ENCODE measurements around the gene SYNGR2. TPM values are rescaled to one million over a fixed set of nuclear protein-coding genes. Genes with fewer than 3 reads are reported as not detected.
A peak's percentile ranks its signal among the peaks of the same experiment; 100 is the strongest.

The SYNGR2 gene
- total and polyA plus RNA-seq, 2 of the 8 experiments (the other 6 are each of a cell fraction or from before 2014, with no cell fraction given), result 50.0 to 139 TPM

DNA sequence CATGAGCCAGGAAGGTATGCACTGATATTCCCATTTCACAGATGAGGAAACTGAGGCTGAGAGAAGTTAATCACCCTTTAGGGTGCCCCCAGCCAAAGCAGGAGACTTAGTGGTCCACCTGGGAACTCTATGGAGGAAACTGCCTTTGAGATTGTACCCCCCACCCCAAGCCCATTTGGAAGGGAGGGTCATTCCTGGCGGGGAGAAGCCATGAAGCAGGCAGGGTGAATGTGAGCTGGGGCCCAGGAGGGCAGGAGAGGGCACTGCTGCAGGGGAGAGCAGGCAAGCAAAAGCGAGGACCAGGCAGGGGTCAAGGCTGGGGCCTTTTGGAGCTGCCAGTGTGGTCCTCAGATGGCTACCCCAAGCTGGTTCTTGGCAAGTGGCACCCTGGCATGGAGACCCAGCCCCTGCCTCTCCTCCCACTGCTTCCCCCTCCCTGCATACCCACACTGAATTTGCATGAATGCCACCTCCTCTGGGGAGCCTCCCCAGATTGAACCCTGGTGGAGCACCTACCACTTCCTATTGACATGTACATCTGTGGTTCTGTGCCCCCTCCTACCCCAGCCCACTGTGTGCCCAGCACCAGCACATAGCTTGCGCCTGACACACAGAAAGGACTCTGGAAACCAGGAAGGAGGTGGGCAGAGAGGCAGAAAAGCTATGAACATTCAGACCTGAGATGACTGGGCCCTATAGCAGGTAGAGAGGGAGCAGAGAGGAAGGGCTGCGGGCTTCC, 38.9 kb upstream of the SYNGR2 start:
- Histone ChIP-seq H3K9me3 (ENCODE audit: insufficient read depth in 2 of 2, low read depth in 1 of 2, low read length in 1 of 2) (no peaks in the 10 kb centered on the region), H4K91ac (replicated peaks; ENCODE audit: insufficient read length, low read length) (peak overlapping the region; percentile 17), H3K18ac (ENCODE audit: extremely low read depth, low read length) (0 out of 2 replicates have a peak overlapping the region, but pooled peaks have one; percentile 20), H3K4me2 (ENCODE audit: insufficient read depth in 1 of 2, low read depth in 2 of 2, low read length in 2 of 2) (peak overlapping the region; percentile 56 to 90; a peak in 2 of 4 replicates), H3K56ac (replicated peaks; ENCODE audit: insufficient read length, low read depth, low read length) (no peak overlapping the region), H3K4me1 (replicated peaks in 1 of 4; ENCODE audit: control insufficient read depth in 3 of 4, insufficient read depth in 4 of 4, low read length in 3 of 4) (peaks cover 0 to 31% (median 19%) of the 10 kb centered on the region in 4 experiments; a peak in 6 of 7 replicates), H3K9ac (replicated peaks in 1 of 4; ENCODE audit: extremely low read depth in 1 of 4, low read depth in 3 of 4, low read length in 3 of 4) (no peak overlapping the region; a peak in 1 of 7 replicates), H3K79me1 (ENCODE audit: low read depth, low read length) (no peaks in the 10 kb centered on the region), H2BK20ac (ENCODE audit: low read length) (peak overlapping the region; percentile 80; the same call in 1 of the 2 replicates), H2BK15ac (ENCODE audit: low read length) (peak overlapping the region; percentile 88; the same call in 1 of the 2 replicates), H4K8ac (ENCODE audit: extremely low read depth, insufficient read depth, low read length) (no peak overlapping the region), H4K5ac (ENCODE audit: insufficient read length, low read depth, low read length) (no peak overlapping the region), H2BK120ac (replicated peaks; ENCODE audit: low read depth, low read length) (peak overlapping the region; percentile 39), H3K23me2 (ENCODE audit: low read depth, low read length) (peaks cover 7% of the 10 kb centered on the region), H2AK5ac (ENCODE audit: low read depth, low read length) (no peak overlapping the region; the same call in 1 of the 2 replicates), H2AFZ (ENCODE audit: low read length) (no peak overlapping the region), H3K36me3 (ENCODE audit: control insufficient read depth in 2 of 4, insufficient read depth in 4 of 4, low read length in 3 of 4) (peaks cover 0 to 8% (median 2%) of the 10 kb centered on the region in 4 experiments; a peak in 2 of 8 replicates), H3K4ac (replicated peaks; ENCODE audit: insufficient read length, low read depth, low read length) (no peak overlapping the region), H3K23ac (ENCODE audit: insufficient read length) (no peak overlapping the region), H4K20me1 (replicated peaks in 1 of 2; ENCODE audit: control insufficient read depth in 1 of 2, insufficient read depth in 2 of 2, low read length in 2 of 2) (peaks cover 2 to 6% of the 10 kb centered on the region in 2 experiments), H3K79me2 (ENCODE audit: control insufficient read depth in 1 of 2, insufficient read depth in 2 of 2, low read length in 2 of 2) (no peaks in the 10 kb centered on the region), H3K14ac (ENCODE audit: insufficient read length) (no peak overlapping the region), H2BK5ac (ENCODE audit: low read depth, low read length) (peak overlapping the region; percentile 54; the same call in 1 of the 2 replicates), H3K27me3 (replicated peaks in 1 of 4; ENCODE audit: control insufficient read depth in 3 of 4, extremely low read depth in 1 of 4, insufficient read depth in 3 of 4, low read length in 3 of 4) (peaks cover 0 to 26% (median 17%) of the 10 kb centered on the region in 4 experiments; a peak in 5 of 7 replicates), H3K27ac (ENCODE audit: low read depth, low read length) (no peak overlapping the region), H3K4me3 (ENCODE audit: extremely low read depth in 1 of 4, insufficient read depth in 2 of 4, low read depth in 3 of 4, low read length in 4 of 4) (peak overlapping the region in 1 of 4 experiments; percentile 94; a peak in 2 of 8 replicates), H2BK12ac (ENCODE audit: low read depth, low read length) (peak overlapping the region; percentile 82; the same call in 1 of the 2 replicates)
- ChIA-PET CTCF (ENCODE audit: partially characterized antibody) (interaction anchor here (0.6 to 2.6 kb wide), 7 partner anchors 9 to 127 kb away, joined by 3 to 9 read pairs (median 5); no protein-coding TSS in a partner anchor), POLR2A (ENCODE audit: partially characterized antibody) (interaction anchor here (1.0 to 2.6 kb wide), 8 partner anchors 9 to 171 kb away, joined by 3 to 16 read pairs (median 4); partner anchors contain the start of genes AFMID, TK1 and TNRC6C)
- FAIRE-seq, result no peak
- DNase-seq (ENCODE audit: low read depth in 1 of 2, low spot score in 2 of 2), result no peak
- 89% methylated on average over 4 of the region's 4 CpGs; no CpG with 5 or more reads in 1 of the 2 experiments for WGBS, 2 experiments (ENCODE audit: extremely low coverage in 1 of 2, insufficient coverage in 1 of 2, insufficient read length in 1 of 2, insufficient replicate concordance in 2 of 2, low coverage in 1 of 2, low lambda C conversion rate in 2 of 2, missing lambda C conversion rate in 1 of 2)
- TF ChIP-seq KDM5A (IDR thresholded peaks at IDR 0.05; ENCODE audit: low read length), result no peak
- no peak for TF ChIP-seq FOSL1 (IDR thresholded peaks at IDR 0.05; ENCODE audit: insufficient read depth, low read depth, low read length)
- TF ChIP-seq SRF (IDR thresholded peaks at IDR 0.05; ENCODE audit: low read depth, low read length), result no peak
- TF ChIP-seq KDM1A (IDR thresholded peaks at IDR 0.05; ENCODE audit: borderline replicate concordance, low read length), result peak; percentile 87; the same call in 1 of the 2 replicates
- no peak for TF ChIP-seq BCL11A (IDR thresholded peaks at IDR 0.05; ENCODE audit: low read depth in 2 of 2, low read length in 2 of 2)
- TF ChIP-seq CHD2 (IDR thresholded peaks at IDR 0.05; ENCODE audit: low read length), result no peak
- no peak for TF ChIP-seq KDM4A (IDR thresholded peaks at IDR 0.05; ENCODE audit: low read depth, low read length, severe bottlenecking)

Measured in H1 (cell line).